Measurements from ENCODE around the gene POMGNT2.

GRCh38 chr3:43043071-43043766 is 62.7 kb downstream of the POMGNT2 start:
- TF ChIP-seq CTCF (IDR thresholded peaks at IDR 0.05) (no peak), POLR2A (IDR thresholded peaks at IDR 0.05) (no peak)

Measured in ovary (tissue), 3 donors.